CD4-positive, CD25-positive, alpha-beta regulatory T cell (primary cell): ENCODE data around the gene SUMF2. TPM values are rescaled to one million over a fixed set of nuclear protein-coding genes. Genes with fewer than 3 reads are reported as not detected.
"Not testable (repeated sequence)": the region's sequence is repeated elsewhere in the genome, so short reads cannot be mapped to it uniquely, and the experiment has no call there.

Source experiments
- ATAC-seq, 2 donors: fragments of 150-1000 bp; cut with Tn5 transposase; one replicate each; pipeline ENCODE4 v1.10.0; 2021; ENCODE audit warnings: low read depth in 2 of 2, moderate number of reproducible peaks in 2 of 2, moderate library complexity in 1 of 2
- DNase-seq, 3 donors: peaks; one replicate each; pipeline versions ENCODE4 v3.0.0 to v3.0.0-alpha.2; 2012 to 2022; ENCODE audit warnings: mixed read lengths in 1 of 3
- H3K27ac ChIP-seq: one replicate; pipeline ENCODE4 v1.7.0; 2013; ENCODE audit warnings: mild to moderate bottlenecking, low read length; ENCODE audit not compliant: insufficient read depth, poor library complexity, severe bottlenecking
- H3K27me3 ChIP-seq: one replicate; pipeline ENCODE4 v1.7.0; 2013; ENCODE audit warnings: low read length; ENCODE audit not compliant: control insufficient read depth, insufficient read depth
- H3K36me3 ChIP-seq: one replicate; pipeline ENCODE4 v1.7.0; 2013; ENCODE audit warnings: mild to moderate bottlenecking, low read length, moderate library complexity; ENCODE audit not compliant: control insufficient read depth, insufficient read depth
- H3K4me1 ChIP-seq: 2 replicates; pipeline ENCODE4 v1.7.0; 2013; ENCODE audit warnings: mild to moderate bottlenecking, low read length; ENCODE audit not compliant: insufficient read depth, control insufficient read depth, poor library complexity, severe bottlenecking
- H3K4me3 ChIP-seq: one replicate; pipeline ENCODE4 v1.7.0; 2013; ENCODE audit warnings: low read depth, mild to moderate bottlenecking, low read length, moderate library complexity
- H3K9me3 ChIP-seq, 2 experiments: 1 replicate in 1 of 2; 2 replicates in 1 of 2; pipeline ENCODE4 v1.7.0; 2013; ENCODE audit warnings: low read length in 2 of 2, mild to moderate bottlenecking in 1 of 2, moderate library complexity in 1 of 2; ENCODE audit not compliant: control insufficient read depth in 2 of 2
- H3K27ac Mint-ChIP-seq, 3 donors: one replicate each; pipeline ENCODE4 v1.8.0; 2020 to 2022; ENCODE audit warnings: mild to moderate bottlenecking in 3 of 3, mixed read lengths in 3 of 3, moderate library complexity in 2 of 3
- H3K27me3 Mint-ChIP-seq: one replicate; pipeline ENCODE4 v1.8.0; 2022; ENCODE audit warnings: mild to moderate bottlenecking, mixed read lengths
- H3K36me3 Mint-ChIP-seq: one replicate; pipeline ENCODE4 v1.8.0; 2020; ENCODE audit warnings: mixed read lengths
- H3K4me1 Mint-ChIP-seq, 4 donors: one replicate each; pipeline ENCODE4 v1.8.0; 2020 to 2022; ENCODE audit warnings: mixed read lengths in 4 of 4, mild to moderate bottlenecking in 1 of 4
- H3K4me3 Mint-ChIP-seq, 4 donors: one replicate each; pipeline ENCODE4 v1.8.0; 2020 to 2022; ENCODE audit warnings: mild to moderate bottlenecking in 4 of 4, mixed read lengths in 4 of 4, moderate library complexity in 3 of 4
- H3K9me3 Mint-ChIP-seq, 7 donors: one replicate each; pipeline ENCODE4 v1.8.0; 2020 to 2022; ENCODE audit warnings: mixed read lengths in 7 of 7, mild to moderate bottlenecking in 3 of 7, moderate library complexity in 2 of 7
- polyA plus RNA-seq, 4 donors: library from polyadenylated mRNA; unstranded; fragments of 300-500 nt; fragmentation: Illumina TruSeq; gene quantifications; one replicate each; pipeline ENCODE4 v1.2.3, GENCODE V29; 2021
- total RNA-seq: library from RNA; stranded (reverse); gene quantifications from one replicate; pipeline ENCODE4 v1.2.3, GENCODE V29; 2022

Gene SUMF2
- total and polyA plus RNA-seq, 5 donors from 2014 or later: 114 to 205 (median 182) TPM

DNA sequence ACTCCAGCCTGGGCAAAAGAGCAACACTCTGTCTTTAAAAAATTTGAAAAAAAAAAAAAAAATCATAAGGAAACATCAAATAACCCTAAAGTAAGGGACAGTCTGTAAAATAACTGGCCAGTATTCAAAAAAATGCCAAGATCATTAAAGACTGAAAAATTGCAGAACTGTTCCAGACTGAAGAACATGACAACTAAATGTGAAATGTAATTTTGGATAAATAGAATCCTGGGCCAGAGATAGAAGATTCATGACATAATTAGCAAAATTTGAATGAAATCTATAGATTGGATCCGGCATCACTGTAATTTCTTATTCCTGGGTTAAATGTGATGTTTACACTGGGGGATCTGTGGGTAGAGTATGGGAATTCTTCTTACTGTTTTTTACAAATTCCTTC, 15.8 kb upstream of the SUMF2 start:
- no peaks in the 10 kb centered on the region for H3K9me3 ChIP-seq
- DNase-seq: no peak
- no peak overlapping the region for H3K27ac Mint-ChIP-seq
- H3K36me3 ChIP-seq: peaks cover 2% of the 10 kb centered on the region
- H3K4me3 Mint-ChIP-seq: peak overlapping the region in 1 of 4 donors; percentile 58
- H3K4me3 ChIP-seq: no peak overlapping the region
- no peaks in the 10 kb centered on the region for H3K27me3 ChIP-seq
- peaks cover 10 to 29% (median 20%) of the 10 kb centered on the region in 4 donors for H3K4me1 Mint-ChIP-seq
- no peak overlapping the region for H3K27ac ChIP-seq
- no peaks in the 10 kb centered on the region for H3K36me3 Mint-ChIP-seq
- H3K27me3 Mint-ChIP-seq: no peaks in the 10 kb centered on the region
- H3K4me1 ChIP-seq: peaks cover 26% of the 10 kb centered on the region
- ATAC-seq: no peak
- no peaks in the 10 kb centered on the region for H3K9me3 Mint-ChIP-seq

DNA sequence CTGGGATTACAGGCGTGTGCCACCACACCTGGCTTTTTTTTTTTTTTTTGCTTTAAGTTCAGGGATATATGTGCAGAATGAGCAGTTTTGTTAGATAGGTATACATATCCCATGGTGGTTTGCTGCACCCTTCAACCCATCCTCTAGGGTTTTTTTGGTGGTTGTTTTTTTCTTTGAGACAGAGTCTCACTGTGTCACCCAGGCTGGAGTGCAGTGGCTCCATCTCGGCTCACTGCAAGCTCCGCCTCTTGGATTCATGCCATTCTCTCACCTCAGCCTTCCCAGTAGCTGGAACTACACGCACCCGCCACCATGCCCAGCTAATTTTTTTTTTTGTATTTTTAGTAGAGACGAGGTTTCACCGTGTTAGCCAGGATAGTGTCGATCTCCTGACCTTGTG, 15.3 kb upstream of the SUMF2 start:
- ATAC-seq, H3K4me3 ChIP-seq, DNase-seq, H3K27ac ChIP-seq, H3K27me3 ChIP-seq, H3K36me3 ChIP-seq, H3K27ac Mint-ChIP-seq, H3K27me3 Mint-ChIP-seq, H3K9me3 Mint-ChIP-seq, H3K9me3 ChIP-seq, H3K36me3 Mint-ChIP-seq: not testable (repeated sequence)
- H3K4me1 ChIP-seq: peaks cover 28% of the 10 kb centered on the region
- peak overlapping the region in 1 of 4 donors; percentile 58 for H3K4me3 Mint-ChIP-seq
- H3K4me1 Mint-ChIP-seq: peaks cover 10 to 34% (median 23%) of the 10 kb centered on the region in 4 donors

DNA sequence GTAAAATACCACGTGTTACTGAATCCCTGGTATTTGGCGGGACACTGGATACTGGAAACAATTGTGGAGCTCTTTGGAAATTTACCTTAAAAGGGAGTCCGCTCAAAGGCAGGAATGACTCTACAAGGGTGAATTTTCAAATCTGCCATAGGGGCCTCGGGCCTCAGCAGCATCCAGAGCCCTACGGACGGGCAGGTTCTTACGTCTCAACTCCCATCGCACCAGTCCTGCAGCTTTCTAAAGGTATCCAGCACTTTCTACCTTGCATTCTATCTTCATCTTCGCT, 13.1 kb upstream of the SUMF2 start:
- Mint-ChIP-seq H3K36me3 (peaks cover under 1% of the 10 kb centered on the region), H3K4me1 (peaks cover 13 to 52% (median 29%) of the 10 kb centered on the region in 4 donors), H3K27ac (peak overlapping the region; percentile 89 to 97 (median 96)), H3K4me3 (peak overlapping the region; percentile 90 to 98 (median 94)), H3K27me3 (no peaks in the 10 kb centered on the region), H3K9me3 (no peaks in the 10 kb centered on the region)
- Histone ChIP-seq H3K36me3 (peaks cover 27% of the 10 kb centered on the region), H3K4me1 (peaks cover 28% of the 10 kb centered on the region), H3K4me3 (peak overlapping the region; percentile 83), H3K27me3 (no peaks in the 10 kb centered on the region), H3K27ac (peak overlapping the region; percentile 84), H3K9me3 (no peaks in the 10 kb centered on the region)
- ATAC-seq (no peak), DNase-seq (no peak)

DNA sequence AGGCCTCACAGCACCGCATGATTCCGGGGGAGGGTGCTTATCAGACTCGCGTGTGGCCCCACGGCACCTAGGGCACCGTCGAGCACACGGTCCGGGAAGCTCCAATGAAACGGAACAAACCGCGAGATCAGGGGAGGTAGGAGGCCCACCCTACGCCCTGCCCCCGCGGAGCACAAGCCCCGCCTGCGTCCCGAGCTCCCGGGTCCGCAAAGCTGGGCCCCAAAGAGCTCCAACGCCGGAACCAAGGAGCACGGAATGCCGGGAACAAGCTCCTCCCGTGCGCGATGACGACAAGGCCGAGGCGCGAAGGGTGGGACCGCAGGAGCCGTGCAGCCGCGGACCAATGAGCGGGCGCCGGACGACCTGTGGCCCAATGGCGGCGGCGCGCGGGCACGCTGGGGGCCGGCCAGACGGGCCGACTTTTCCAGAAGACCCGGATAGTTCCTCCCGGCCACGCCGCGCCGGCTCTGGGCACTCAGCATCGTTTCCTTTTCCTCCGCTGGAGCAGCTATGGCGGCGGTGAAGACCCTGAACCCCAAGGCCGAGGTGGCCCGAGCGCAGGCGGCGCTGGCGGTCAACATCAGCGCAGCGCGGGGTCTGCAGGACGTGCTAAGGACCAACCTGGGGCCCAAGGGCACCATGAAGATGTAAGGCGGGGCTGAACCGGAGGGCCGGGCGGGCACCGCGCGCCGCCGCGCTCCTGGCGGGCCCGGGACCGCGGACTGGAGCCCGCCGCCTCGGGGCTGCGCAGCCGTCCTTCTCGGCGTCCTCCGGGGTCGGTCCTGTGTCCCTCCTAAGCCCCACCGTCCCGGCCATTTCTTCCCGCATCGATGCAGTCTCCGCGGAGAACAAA, 12.5 kb upstream of the SUMF2 start, which contains the start of the genes CCT6A and PSPH:
CCT6A (plus strand) TSS at position 427 of the 853 bp plus-strand sequence; CDS start at position 511, 84 bp downstream.
PSPH (minus strand) TSS at position 106 of the 853 bp plus-strand sequence. CDS start 30,232 bp downstream, outside the sequence.
- ATAC-seq: peak; percentile 94 to 95
- Histone ChIP-seq H3K27me3 (no peaks in the 10 kb centered on the region), H3K36me3 (peaks cover 33% of the 10 kb centered on the region), H3K27ac (peak within 1 kb of the TSS; percentile 84), H3K9me3 (no peaks in the 10 kb centered on the region), H3K4me1 (peaks cover 28% of the 10 kb centered on the region), H3K4me3 (peak within 1 kb of the TSS; percentile 83)
- Mint-ChIP-seq H3K27ac (peak within 1 kb of the TSS; percentile 89 to 97 (median 96)), H3K9me3 (no peaks in the 10 kb centered on the region), H3K36me3 (peaks cover 4% of the 10 kb centered on the region), H3K4me3 (peak within 1 kb of the TSS; percentile 90 to 98 (median 94)), H3K4me1 (peaks cover 13 to 52% (median 29%) of the 10 kb centered on the region in 4 donors), H3K27me3 (no peaks in the 10 kb centered on the region)
- peak; percentile 84 to 94 (median 91) for DNase-seq

DNA sequence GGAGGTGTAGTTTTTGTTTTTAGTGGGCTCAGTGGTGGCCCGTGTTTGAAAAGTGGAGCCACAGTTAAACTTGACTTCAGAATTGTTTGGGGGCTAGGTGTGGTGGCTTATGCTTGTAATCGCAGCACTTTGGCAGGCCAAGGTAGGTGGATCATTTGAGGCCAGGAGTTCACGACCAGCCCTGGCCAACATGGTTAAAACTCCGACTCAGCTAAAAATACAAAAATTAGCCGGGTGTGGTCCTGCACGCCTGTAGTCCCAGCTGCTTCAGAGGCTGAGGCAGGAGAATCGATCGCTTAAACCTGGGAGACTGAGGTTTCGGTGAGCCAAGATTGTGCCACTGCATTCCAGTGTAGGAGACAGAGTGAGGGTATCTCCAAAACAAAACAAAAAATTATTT, 10.7 kb upstream of the SUMF2 start:
- Histone ChIP-seq H3K36me3 (peaks cover 51% of the 10 kb centered on the region), H3K9me3 (no peaks in the 10 kb centered on the region), H3K4me1 (peaks cover 28% of the 10 kb centered on the region), H3K27me3 (no peaks in the 10 kb centered on the region), H3K4me3 (no peak overlapping the region), H3K27ac (no peak overlapping the region)
- Mint-ChIP-seq H3K4me3 (peak overlapping the region; percentile 78 to 93 (median 85)), H3K9me3 (no peaks in the 10 kb centered on the region), H3K27ac (peak overlapping the region in 1 of 3 donors; percentile 80), H3K4me1 (peaks cover 13 to 54% (median 27%) of the 10 kb centered on the region in 4 donors), H3K36me3 (peaks cover 16% of the 10 kb centered on the region), H3K27me3 (no peaks in the 10 kb centered on the region)
- no peak for ATAC-seq
- DNase-seq: no peak

DNA sequence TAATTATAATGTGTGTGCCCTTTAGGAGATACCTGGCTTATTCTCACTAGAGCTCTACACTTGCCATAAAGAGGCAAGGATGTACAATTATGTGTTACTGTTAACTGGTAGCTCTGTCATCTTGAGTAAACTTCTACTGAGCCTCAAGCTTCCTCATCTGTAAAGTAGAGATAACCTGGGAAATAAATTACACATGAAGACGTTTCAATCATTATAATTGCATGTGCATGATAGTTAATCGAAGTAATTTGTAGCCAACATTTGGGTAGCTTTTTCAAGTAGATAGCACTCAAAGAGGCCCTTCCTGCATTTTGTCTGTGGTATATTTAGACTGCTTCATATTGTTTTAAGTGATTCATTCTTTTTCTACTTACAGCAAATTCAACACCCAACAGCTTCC, 10.1 kb upstream of the SUMF2 start:
- Mint-ChIP-seq H3K36me3 (peaks cover 21% of the 10 kb centered on the region), H3K4me3 (peak overlapping the region in 2 of 4 donors; percentile 30 to 90), H3K27me3 (no peaks in the 10 kb centered on the region), H3K9me3 (no peaks in the 10 kb centered on the region), H3K4me1 (peaks cover 13 to 54% (median 26%) of the 10 kb centered on the region in 4 donors), H3K27ac (peak overlapping the region in 2 of 3 donors; percentile 56 to 80)
- no peak for DNase-seq
- Histone ChIP-seq H3K36me3 (peaks cover 57% of the 10 kb centered on the region), H3K9me3 (no peaks in the 10 kb centered on the region), H3K27ac (peak overlapping the region; percentile 5), H3K27me3 (no peaks in the 10 kb centered on the region), H3K4me3 (no peak overlapping the region), H3K4me1 (peaks cover 28% of the 10 kb centered on the region)
- no peak for ATAC-seq

DNA sequence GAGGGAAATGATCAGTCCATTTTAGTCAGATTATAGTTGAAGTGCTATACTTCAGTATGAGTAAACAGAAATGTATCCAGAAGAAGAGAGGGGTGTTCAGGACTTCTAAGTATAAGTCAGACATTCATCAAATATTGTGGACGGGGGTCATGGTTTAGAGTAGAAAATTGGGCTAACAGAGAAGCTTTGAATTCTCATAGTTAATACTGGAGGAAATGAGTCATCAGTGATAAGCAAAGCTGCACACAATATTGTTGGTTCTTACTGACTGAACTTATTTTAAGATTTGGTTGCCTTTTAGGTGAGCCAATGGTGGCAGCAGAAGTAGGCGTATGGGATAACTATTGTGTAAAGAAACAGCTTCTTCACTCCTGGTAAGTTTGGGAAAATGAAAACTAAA, 1.7 kb upstream of the SUMF2 start:
- Histone ChIP-seq H3K9me3 (no peaks in the 10 kb centered on the region), H3K4me1 (peaks cover 15% of the 10 kb centered on the region), H3K27me3 (no peaks in the 10 kb centered on the region), H3K36me3 (peaks cover 38% of the 10 kb centered on the region), H3K27ac (peak overlapping the region; percentile 26), H3K4me3 (no peak overlapping the region)
- H3K9me3 Mint-ChIP-seq: no peaks in the 10 kb centered on the region
- peaks cover 39% of the 10 kb centered on the region for H3K36me3 Mint-ChIP-seq
- peaks cover 6% of the 10 kb centered on the region for H3K27me3 Mint-ChIP-seq
- peak overlapping the region; percentile 24 to 99 (median 68) for H3K4me3 Mint-ChIP-seq
- DNase-seq: peak in 1 of 3 donors; percentile 30
- no peak for ATAC-seq
- peaks cover 17 to 36% (median 30%) of the 10 kb centered on the region in 4 donors for H3K4me1 Mint-ChIP-seq
- H3K27ac Mint-ChIP-seq: peak overlapping the region; percentile 68 to 72 (median 69)
